GM10266 (cell line): Measurements from ENCODE around the gene MBIP.

Experiments used
- DNase-seq: peaks from one replicate; pipeline ENCODE4 v3.0.0; 2012; ENCODE audit errors: extremely low spot score
- CTCF ChIP-seq: IDR thresholded peaks from 2 replicates; pipeline ENCODE4 v1.5.1; 2012; ENCODE audit warnings: mild to moderate bottlenecking, low read depth; ENCODE audit not compliant: control insufficient read depth, insufficient read depth; ENCODE audit errors: missing control alignments

Gene MBIP

GRCh38 chr14:36313206-36313605 lies 7.2 kb downstream of the MBIP start:
- no peak for TF ChIP-seq CTCF
- no peak for DNase-seq

GRCh38 chr14:36306836-36307235 lies 13.6 kb downstream of the MBIP start:
- no peak for TF ChIP-seq CTCF
- DNase-seq: no peak

GRCh38 chr14:36304895-36305294 lies 15.5 kb downstream of the MBIP start:
- no peak for TF ChIP-seq CTCF

GRCh38 chr14:36303960-36304359 lies 16.5 kb downstream of the MBIP start:
- no peak for DNase-seq
- TF ChIP-seq CTCF: no peak

More at GRCh38 chr14:36304895-36305294, 15.5 kb downstream of the MBIP start:
- no peak for DNase-seq

GRCh38 chr14:36302823-36303222 lies 17.6 kb downstream of the MBIP start:
- DNase-seq: no peak
- no peak for TF ChIP-seq CTCF

- TF ChIP-seq CTCF: no peak
- DNase-seq: no peak
Observed at GRCh38 chr14:36301159-36301558, 19.3 kb downstream of the MBIP start.

GRCh38 chr14:36300337-36300736 lies 20.1 kb downstream of the MBIP start:
- DNase-seq: no peak
- no peak for TF ChIP-seq CTCF
